Measurements from ENCODE around the gene ELN.

GRCh38 chr7:74078461-74078860 is 50.5 kb downstream of the ELN start:
- TF ChIP-seq, protein P1, sequence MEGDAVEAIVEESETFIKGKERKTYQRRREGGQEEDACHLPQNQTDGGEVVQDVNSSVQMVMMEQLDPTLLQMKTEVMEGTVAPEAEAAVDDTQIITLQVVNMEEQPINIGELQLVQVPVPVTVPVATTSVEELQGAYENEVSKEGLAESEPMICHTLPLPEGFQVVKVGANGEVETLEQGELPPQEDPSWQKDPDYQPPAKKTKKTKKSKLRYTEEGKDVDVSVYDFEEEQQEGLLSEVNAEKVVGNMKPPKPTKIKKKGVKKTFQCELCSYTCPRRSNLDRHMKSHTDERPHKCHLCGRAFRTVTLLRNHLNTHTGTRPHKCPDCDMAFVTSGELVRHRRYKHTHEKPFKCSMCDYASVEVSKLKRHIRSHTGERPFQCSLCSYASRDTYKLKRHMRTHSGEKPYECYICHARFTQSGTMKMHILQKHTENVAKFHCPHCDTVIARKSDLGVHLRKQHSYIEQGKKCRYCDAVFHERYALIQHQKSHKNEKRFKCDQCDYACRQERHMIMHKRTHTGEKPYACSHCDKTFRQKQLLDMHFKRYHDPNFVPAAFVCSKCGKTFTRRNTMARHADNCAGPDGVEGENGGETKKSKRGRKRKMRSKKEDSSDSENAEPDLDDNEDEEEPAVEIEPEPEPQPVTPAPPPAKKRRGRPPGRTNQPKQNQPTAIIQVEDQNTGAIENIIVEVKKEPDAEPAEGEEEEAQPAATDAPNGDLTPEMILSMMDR (IDR thresholded peaks at IDR 0.05; ENCODE audit: poor library complexity), result no peak
- no peak for TF ChIP-seq EZH2phosphoT487 (IDR thresholded peaks at IDR 0.05; ENCODE audit: low read depth, severe bottlenecking, unreplicated experiment)

Data from hepatocyte (in vitro differentiated cells).